22Rv1 (cell line): ENCODE data around the gene USP3.
"Not testable (repeated sequence)": the region's sequence is repeated elsewhere in the genome, so short reads cannot be mapped to it uniquely, and the experiment has no call there.

ENCODE experiments used
- H3K27ac ChIP-seq: fragments of 450-650 bp; 2 replicates; pipeline ENCODE4 v1.5.1; 2017
- ZFX ChIP-seq: fragments of 450-650 bp; IDR thresholded peaks from 2 replicates; pipeline ENCODE4 v1.6.1; 2017; ENCODE audit warnings: antibody characterized with exemption, borderline replicate concordance
- TF ChIP-seq, protein P1 (sequence below): fragments of 450-650 bp; IDR thresholded peaks from 2 replicates; pipeline ENCODE4 v1.5.1; 2017; ENCODE audit warnings: mild to moderate bottlenecking

USP3 gene

DNA sequence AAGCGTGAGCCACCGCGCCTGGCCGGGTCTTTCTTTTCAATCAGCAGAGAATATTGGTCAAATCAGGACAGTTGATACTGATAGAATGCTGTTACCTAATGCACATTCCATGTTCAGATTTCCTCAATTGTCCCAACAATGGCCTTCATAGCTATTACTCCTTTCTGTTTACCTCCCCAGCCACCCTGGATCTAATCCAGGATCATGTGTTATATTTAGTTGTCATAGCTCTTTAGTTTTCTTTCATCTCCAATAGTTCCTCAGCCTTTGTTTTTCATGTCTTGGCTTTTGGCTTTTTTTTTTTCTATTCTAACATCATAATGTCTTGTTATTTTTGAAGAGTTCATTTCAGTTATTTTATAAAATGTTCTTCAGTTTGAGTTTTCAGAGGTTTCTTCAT, 14.6 kb downstream of the USP3 start:
- no peak overlapping the region for H3K27ac ChIP-seq
- no peak for TF ChIP-seq ZFX
- TF ChIP-seq, protein P1, sequence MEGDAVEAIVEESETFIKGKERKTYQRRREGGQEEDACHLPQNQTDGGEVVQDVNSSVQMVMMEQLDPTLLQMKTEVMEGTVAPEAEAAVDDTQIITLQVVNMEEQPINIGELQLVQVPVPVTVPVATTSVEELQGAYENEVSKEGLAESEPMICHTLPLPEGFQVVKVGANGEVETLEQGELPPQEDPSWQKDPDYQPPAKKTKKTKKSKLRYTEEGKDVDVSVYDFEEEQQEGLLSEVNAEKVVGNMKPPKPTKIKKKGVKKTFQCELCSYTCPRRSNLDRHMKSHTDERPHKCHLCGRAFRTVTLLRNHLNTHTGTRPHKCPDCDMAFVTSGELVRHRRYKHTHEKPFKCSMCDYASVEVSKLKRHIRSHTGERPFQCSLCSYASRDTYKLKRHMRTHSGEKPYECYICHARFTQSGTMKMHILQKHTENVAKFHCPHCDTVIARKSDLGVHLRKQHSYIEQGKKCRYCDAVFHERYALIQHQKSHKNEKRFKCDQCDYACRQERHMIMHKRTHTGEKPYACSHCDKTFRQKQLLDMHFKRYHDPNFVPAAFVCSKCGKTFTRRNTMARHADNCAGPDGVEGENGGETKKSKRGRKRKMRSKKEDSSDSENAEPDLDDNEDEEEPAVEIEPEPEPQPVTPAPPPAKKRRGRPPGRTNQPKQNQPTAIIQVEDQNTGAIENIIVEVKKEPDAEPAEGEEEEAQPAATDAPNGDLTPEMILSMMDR: no peak

DNA sequence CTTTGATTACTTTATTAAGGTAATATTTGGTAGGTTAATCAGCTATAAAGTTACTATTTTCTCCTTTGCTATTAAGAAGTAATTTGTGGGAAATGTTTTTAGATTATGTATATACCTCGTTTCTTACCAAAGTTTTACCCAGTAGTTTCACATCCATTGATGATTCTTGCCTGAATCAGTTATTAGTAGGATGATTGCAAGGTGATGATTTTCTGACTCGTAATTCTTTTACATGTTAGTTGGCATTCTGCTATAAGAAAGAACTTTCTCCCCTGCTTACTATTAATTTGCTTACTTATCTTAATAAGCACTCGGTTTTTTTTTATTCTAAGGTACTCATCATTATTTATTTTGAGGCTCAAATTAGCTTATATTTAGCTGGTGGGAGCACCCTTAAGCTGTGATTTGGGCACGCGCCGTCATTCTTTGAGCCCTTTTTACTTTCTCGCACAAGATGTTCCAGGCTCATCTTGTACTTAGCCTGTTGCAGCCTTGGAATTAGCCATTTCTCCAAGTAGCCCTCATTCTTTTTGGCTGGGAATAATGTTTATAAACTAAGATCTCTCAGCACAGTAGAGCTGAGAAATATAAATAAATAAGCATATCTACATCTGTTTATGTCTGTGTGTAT, 15.3 kb downstream of the USP3 start:
- no peak overlapping the region for H3K27ac ChIP-seq
- TF ChIP-seq, protein P1: no peak
- no peak for TF ChIP-seq ZFX

DNA sequence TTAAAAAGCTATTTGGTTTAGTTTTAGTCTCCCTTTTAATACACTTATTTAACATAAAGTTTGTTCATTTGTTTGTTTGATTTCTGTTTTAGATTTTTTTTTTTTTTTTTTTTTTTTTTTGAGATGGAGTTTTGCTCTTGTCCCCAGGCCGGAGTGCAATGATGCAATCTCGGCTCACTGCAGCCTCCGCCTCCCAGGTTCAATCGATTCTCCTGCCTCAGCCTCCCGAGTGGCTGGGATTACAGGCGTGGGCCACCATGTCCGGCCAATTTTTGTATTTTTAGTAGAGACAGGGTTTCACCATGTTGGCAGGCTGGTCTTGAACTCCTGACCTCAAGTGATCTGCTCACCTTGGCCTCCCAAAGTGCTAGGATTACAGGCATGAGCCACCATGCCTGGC, 16.1 kb downstream of the USP3 start:
- H3K27ac ChIP-seq: not testable (repeated sequence)

DNA sequence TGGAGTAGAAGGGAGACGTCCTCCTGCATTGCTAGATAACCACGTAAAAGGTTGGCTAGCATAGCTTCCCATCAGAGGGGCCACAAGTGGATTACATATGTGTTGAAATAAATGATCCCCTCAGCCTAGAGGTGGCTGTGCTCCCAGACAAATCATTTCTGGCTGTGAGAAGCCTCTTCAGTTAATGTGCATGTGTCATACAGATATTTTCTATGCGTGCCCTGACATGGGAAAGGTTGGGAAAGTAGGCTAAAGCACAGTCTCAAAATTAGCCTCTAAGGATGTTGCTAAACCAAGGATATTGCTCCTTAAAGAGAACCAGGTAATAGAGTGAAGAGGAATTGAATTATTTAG, 17.8 kb downstream of the USP3 start:
- TF ChIP-seq ZFX: no peak
- TF ChIP-seq, protein P1: no peak
- no peak overlapping the region for H3K27ac ChIP-seq

DNA sequence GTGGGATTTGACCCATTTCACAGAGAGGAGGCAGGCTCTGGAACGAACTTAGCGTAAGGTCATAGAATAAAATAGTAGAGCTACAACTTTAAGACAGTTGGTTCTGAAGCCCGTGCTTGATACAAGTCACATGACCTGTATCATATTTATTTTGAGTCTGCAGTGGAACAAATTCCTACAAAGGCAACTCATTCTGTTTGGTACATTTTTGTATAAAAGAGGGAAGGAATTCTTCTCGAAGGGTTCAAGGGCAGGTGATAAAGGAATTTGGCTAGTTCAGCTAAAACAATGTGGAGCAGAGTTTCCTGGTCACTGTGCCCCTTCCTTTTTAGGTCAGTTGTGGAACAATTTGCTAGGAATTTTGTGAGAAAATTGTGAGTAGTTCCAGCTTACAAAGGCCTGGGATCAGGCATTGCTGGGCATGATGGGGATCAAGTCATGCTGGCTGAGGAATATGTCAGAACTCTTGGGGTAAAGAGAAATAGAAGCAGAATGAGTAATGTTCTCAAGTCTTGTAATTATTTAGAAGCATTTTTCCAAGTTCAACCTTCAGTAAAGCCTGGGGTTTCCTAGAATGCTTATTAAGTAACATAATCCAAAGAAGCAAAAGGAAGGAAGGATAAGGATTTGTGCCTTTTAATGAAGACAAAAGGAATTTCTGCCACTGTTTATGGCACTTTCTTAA, 19.1 kb downstream of the USP3 start:
- TF ChIP-seq, protein P1: no peak
- TF ChIP-seq ZFX: no peak
- H3K27ac ChIP-seq: no peak overlapping the region

DNA sequence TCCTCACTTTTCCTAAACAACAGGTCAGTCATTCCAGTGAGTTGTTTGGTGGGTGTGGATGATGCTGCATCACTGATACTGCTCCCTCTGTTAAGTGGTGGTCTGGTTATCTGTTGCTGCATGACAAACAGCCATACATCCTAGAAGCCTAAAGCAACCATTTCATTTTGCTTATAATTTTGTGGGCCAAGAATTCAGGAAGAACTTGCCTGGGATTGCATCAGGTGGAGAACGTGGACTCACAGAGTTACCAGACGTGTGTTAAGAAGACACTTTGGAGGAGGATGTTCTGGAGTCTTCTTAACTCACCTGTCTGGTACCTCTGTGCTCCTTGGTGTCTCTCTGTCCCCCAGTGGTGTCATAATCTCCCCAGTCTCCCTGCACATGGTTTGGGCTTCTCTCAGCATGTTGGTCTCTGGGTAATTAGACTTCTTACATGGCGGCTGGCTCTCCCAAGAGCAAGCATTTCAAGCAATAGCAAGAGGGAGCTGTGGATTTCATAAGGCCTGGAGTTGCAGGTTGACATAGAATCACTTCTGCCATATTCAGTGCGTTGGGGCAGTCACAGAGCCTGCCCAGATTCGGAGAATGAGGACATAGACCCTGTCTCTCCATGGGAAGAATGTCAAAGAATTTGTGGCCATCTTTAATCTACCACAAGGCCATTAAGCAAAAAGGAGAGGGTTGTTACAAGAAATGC, 20.1 kb downstream of the USP3 start:
- TF ChIP-seq ZFX: no peak
- no peak overlapping the region for H3K27ac ChIP-seq

DNA sequence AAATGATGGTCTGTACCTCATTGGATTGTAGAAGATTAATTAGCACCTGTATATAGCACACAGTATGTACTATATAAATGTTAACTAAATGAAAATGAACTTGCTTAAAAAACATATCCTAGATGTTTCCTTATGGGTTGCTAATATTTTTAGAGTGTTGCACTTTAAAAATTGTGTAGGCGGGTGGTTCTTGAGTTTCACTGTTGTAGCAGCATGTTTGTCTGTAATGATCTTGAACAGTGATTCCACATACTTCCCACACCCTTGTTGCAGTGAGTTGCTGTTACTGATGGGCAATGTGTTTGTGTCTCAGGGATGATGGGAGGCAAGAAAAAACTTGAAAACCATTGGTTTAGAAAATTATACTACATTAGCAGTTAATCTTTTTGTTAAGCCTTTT, 22.0 kb downstream of the USP3 start:
- no peak overlapping the region for H3K27ac ChIP-seq
- TF ChIP-seq, protein P1: no peak

DNA sequence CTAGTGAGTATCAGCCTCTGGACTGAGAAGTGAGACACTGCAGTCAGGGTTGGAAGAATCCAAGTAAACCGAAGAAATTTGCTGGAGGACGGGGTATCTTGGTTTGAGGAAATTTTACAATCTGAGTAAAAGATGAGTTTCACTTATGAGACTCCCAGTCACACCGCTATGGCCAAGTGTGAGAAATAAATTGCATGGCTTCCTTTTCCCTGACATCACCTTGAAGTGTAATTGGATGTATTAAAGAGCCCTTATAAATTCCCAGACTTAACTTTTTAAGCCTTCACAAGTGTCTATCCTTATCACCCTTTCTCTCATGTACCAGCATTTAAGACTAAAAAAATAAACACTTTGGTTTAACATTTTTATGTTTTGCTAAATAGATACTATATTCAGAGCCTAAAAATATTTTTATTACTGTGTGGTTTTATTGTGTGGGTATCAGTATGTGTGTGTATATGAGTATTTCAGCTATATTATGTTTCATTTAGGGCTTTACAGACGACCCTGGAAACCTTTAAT, 23.8 kb downstream of the USP3 start:
- TF ChIP-seq, protein P1: no peak
- TF ChIP-seq ZFX: no peak
- no peak overlapping the region for H3K27ac ChIP-seq
